Endothelial cell of umbilical vein (primary cell): ENCODE results near the gene UBB.

Experiments
- EZH2 ChIP-seq: IDR thresholded peaks from 2 replicates; pipeline ENCODE4 v1.6.1; 2012; ENCODE audit warnings: borderline replicate concordance, low read depth, mild to moderate bottlenecking, moderate library complexity, low read length, inconsistent platforms; ENCODE audit not compliant: severe bottlenecking
- POLR2A ChIP-seq: IDR thresholded peaks from 2 replicates; pipeline ENCODE4 v1.6.1; 2012; ENCODE audit warnings: low read depth, mild to moderate bottlenecking, control low read depth, low read length
- POLR2AphosphoS5 ChIP-seq: IDR thresholded peaks from 2 replicates; pipeline ENCODE4 v1.6.1; 2012; ENCODE audit warnings: low read depth, mild to moderate bottlenecking, control low read depth, low read length, moderate library complexity; ENCODE audit not compliant: insufficient read depth
- TF ChIP-seq, protein P1 (sequence below), 2 donors: IDR thresholded peaks; 1 replicate in 1 of 2; 2 replicates in 1 of 2; pipeline ENCODE4 v1.5.1; 2011; ENCODE audit warnings: low read length in 2 of 2, mild to moderate bottlenecking in 2 of 2, moderate library complexity in 2 of 2, control low read depth in 1 of 2, inconsistent platforms in 1 of 2, low read depth in 1 of 2; ENCODE audit not compliant: insufficient read depth in 1 of 2; ENCODE audit errors: extremely low read depth in 1 of 2
- TF ChIP-seq, protein P2 (sequence below): IDR thresholded peaks from 2 replicates; pipeline ENCODE4 v1.6.1; 2011; ENCODE audit not compliant: insufficient read depth, insufficient read length

DNA sequence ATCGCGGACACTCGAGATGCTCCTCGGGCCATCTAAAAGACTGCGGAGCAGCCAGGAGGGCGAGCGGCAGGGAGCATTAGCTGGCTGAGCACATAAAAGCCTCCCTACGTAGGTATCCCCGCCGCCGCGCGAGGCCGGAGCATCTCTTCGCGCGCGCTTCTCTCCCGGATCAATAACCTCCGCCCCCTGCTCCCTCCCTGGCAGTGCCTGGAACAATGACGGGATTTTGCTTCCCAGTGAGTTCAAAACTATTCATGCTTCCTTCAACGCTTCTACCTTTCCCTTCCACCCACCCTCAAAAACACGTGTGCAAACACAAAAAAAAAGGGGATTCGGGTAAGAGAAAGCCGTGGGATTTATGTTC lies 28.6 kb upstream of the UBB start:
- no peak for TF ChIP-seq POLR2A
- TF ChIP-seq, protein P1, sequence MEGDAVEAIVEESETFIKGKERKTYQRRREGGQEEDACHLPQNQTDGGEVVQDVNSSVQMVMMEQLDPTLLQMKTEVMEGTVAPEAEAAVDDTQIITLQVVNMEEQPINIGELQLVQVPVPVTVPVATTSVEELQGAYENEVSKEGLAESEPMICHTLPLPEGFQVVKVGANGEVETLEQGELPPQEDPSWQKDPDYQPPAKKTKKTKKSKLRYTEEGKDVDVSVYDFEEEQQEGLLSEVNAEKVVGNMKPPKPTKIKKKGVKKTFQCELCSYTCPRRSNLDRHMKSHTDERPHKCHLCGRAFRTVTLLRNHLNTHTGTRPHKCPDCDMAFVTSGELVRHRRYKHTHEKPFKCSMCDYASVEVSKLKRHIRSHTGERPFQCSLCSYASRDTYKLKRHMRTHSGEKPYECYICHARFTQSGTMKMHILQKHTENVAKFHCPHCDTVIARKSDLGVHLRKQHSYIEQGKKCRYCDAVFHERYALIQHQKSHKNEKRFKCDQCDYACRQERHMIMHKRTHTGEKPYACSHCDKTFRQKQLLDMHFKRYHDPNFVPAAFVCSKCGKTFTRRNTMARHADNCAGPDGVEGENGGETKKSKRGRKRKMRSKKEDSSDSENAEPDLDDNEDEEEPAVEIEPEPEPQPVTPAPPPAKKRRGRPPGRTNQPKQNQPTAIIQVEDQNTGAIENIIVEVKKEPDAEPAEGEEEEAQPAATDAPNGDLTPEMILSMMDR (IDR thresholded peaks at IDR 0.05; ENCODE audit: extremely low read depth in 1 of 2, insufficient read depth in 1 of 2, low read depth in 1 of 2, low read length in 2 of 2), result no peak
- no peak for TF ChIP-seq EZH2
- TF ChIP-seq, protein P2, sequence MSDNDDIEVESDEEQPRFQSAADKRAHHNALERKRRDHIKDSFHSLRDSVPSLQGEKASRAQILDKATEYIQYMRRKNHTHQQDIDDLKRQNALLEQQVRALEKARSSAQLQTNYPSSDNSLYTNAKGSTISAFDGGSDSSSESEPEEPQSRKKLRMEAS, result no peak
- no peak for TF ChIP-seq POLR2AphosphoS5
